OCI-LY3 (cell line): ENCODE measurements around the gene MAP4.

Experiments used
- CTCF ChIP-seq: fragments of 200-600, 300-600 bp; sonication (generic); IDR thresholded peaks from 2 replicates; pipeline ENCODE4 v1.5.1; 2014; ENCODE audit warnings: antibody characterized with exemption, low read length, low read depth
- EZH2phosphoT487 ChIP-seq: fragments of 200-600 bp; shearing (Covaris generic); IDR thresholded peaks from 2 replicates; pipeline ENCODE4 v1.6.1; 2018; ENCODE audit warnings: antibody characterized with exemption, mixed run types, low read depth

GRCh38 chr3:47985381-47985780 lies 30.8 kb downstream of the MAP4 start:
- TF ChIP-seq CTCF (no peak), EZH2phosphoT487 (no peak)
